GM19099 (cell line): ENCODE measurements around the gene ISM1.

Experiments
- POLR2A ChIP-seq: IDR thresholded peaks from 3 replicates; pipeline ENCODE4 v1.6.1; 2011; ENCODE audit warnings: low read depth; ENCODE audit not compliant: insufficient read length; ENCODE audit errors: extremely low read depth

ISM1 gene

DNA sequence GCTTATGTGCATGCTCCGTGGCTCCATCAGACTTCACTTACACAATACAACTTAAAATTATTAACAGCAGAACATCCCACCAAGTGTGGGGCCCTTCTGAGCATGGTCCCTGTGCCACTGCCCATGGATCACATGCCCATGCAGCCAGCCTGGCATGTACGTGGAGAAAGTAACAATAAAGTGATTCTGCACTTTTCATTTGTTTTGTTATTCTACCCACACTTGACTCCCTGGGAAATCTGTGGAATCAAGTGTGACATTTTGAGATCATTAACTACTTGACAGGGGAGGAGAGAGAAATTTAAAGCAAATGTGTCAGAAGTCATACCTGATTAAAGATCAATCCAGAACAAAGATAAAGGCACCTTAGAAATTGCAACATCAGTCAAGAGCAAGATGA is 112.0 kb downstream of the ISM1 start:
- TF ChIP-seq POLR2A: no peak

DNA sequence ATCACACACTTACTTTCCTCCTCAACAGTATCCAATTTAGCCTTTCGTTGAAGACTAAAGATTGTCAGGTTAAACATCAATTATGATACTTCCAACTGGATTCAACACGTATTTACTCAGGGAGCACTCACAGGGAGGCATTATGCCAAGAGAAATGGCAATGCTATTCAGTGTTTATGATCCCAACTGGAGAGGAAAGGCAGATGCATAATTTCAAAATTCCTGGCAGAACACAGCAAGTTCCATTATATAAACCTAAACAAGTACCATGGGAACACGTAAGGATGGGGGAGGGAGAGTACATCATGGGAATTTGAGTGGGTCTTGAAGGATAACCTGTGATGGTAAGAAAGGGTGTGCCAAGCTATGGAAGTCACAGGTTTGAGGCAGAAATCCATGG is 112.7 kb downstream of the ISM1 start:
- no peak for TF ChIP-seq POLR2A

DNA sequence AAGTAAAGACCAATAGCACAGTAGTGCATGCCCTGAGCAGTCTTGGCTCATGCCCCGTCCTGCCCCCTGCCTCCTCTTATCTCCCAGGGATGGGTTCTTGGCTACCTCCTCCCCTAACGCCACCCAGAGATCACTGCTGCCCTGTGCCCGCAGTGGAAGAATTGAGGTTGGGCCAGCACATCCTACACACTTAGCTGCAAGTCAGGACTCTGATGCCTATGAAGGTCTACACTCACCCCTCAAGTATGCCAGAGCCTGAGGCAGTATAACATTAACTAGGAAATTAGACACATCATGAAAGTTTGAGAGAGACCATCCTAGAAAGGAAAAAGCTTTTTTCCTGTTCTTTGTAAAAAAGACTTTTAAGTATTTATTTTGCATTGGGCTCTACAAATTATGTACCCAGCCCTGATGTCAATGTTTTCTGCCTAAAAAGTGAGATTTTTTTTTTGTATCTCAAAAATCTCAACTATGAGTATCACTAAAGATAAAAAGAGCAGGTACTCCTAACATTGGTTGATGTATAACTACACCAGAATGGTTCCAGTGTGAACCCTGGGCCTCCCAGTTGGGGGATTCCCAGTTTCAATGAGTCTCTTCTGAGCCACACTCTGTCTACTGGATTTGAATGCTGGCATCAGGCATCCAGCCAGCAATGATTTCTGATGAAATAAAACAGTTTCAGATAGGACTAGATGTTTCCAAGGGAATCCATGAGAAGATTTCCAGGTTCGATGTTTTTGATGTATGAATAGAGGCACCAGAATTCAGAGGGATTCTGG is 115.4 kb downstream of the ISM1 start:
- peak; percentile 8 for TF ChIP-seq POLR2A

DNA sequence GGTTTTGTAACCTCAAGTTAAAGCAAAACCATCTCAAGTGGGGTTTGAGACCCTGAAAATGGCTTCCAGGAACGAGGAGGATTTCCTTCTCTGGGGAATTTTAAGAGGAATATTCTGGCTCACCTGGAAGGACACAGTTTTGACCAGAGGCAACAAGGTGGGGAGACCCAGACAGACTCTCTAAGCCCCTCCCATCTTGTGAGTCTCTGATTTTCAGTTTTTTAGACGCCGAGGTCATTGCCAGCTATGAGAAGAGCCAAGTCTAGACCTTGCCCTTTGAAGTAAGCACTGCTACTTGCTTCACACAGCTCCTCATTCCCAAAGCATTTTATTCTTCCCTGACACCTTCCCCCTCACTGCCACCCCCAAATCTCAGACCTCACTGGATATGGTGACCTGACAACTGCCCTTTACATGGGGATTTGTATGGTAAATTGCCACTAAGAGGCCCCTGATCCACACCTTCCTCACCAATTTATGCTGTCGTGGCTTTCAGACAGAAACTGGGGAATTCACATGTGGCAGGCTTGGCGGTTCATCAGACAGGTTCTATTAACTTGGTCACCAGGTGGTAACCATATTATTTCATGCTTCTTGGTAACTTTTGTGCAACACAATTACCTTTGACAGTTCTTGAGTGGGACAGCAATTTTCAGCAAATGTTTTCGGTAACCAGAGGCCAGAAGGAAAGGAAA is 116.2 kb downstream of the ISM1 start:
- TF ChIP-seq POLR2A: no peak

DNA sequence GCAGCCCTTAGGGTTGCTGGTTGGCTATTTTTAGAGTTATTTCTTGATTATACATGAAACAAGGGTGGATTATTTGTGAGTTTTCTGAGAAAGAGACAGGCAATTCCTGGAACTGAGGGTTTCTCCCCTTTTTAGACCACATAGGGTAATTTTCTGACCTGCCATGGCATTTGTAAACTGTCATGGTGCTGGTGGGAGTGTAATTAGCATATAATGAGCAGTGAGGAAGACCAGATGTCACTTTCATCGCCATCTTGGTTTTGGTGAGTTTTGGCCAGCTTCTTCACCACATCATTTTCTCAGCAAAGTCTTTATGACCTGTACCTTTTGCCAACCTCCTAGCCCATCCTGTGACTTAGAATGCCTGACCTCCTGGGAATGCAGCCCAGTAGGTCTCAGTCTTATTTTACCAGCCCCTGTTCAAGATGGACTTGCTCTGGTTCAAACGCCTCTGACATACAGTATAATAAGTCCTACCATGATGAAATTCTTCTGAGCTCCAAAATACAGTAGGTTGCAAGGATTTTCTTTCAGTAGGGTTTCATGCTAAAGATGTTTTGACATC is 117.1 kb downstream of the ISM1 start:
- no peak for TF ChIP-seq POLR2A

DNA sequence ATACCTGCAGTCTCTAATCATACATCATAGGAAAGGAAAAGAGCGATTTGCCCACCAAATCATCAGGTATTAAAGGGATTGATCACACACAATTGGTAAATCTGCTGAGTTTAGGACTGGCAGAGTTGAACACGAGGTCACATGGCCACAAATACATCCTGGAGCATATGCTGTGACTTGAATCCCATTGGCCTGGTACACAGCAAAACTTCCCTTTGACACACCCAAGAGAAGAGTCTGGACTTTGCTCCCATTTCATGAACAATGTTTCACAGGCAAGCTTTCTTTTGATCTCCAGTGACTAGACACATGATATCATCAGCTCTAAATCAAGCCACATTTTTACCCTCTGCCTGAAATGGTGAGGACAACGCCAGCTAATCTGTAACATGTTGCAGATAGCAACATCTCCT is 117.9 kb downstream of the ISM1 start:
- TF ChIP-seq POLR2A: no peak

DNA sequence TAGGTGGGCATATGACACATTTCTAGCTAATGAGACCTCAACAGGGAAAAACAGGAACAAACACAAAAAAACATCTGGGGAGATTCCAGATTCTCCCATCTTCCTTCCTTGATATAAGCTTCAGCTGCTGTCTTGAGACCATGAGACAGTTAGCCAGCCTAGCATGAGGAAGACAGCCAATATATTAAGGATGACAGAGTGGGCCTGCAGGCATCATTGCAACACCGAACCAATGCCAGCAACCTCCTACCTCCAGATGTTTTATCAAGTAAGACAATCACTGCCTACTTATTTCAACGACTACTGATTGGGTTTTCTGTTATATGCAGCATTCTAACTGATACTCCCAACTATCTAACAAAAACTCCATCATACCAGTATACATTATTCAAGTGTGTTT is 119.0 kb downstream of the ISM1 start:
- TF ChIP-seq POLR2A: no peak

DNA sequence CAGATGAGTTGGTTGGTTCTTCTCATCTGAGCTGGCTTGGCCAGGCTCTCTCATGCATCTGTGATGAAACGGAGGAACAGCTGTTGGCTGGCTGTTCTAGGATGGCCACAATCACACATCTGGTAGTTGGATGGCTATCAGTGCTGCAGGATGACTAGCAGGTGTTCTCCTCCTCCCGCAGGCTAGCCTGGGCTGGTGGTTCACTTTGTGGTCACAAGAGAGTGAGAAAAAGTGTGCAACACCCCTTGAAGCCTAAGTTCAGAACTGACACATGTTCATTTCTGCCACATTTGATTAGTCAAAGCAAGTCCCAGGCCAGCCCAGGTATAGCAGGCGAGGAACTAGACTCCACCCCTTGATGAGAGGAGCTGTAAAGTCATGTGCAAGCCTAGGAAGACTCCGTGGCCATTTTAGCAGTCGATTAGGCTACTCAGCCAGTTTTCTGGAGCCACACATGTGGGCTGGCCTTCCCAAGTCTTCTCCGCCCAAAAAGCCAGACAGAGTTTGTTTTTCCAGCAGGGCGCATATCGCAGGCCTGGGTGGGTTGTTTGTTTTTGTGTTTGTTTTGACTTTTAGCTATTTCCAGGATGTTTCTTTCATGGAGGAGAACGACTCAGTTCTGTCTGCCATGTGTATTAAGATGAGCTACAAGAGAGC is 120.8 kb downstream of the ISM1 start:
- no peak for TF ChIP-seq POLR2A

DNA sequence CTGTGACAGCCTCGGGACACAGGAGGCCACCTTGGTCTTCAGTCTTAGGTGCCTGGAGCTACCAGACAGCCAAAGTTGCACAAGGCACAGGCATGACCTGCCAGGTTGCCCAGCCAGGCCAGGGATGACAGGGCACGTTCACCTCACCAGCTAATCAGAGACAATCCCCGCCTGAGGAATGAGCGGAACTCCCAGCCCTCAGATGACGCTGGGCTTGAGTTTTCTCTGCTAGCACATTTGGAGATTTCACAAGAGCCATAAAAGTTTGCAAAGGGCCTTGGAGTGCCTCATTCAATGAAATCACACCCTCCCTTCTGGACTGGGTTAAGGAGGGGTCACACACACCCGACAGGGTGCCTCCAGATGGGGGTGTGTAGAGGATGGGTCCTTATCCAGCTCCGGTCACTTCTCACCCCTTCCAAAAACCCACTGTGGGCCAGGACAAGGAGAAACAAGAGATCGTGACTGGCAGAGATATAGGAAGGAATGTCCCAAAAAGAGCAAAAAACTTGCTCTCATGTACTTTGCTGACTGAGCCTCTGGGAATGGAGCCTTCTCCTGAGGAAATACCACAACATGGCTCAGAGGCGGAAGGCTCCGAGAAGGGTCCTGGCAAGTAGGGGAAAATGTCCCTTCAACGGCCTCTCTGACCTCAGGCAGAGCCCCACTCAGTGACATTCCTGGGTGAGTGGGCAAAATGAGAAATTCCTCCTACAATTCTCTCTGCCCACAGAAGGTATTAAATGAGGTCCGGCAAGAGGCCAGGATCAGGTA is 121.6 kb downstream of the ISM1 start:
- TF ChIP-seq POLR2A: no peak

DNA sequence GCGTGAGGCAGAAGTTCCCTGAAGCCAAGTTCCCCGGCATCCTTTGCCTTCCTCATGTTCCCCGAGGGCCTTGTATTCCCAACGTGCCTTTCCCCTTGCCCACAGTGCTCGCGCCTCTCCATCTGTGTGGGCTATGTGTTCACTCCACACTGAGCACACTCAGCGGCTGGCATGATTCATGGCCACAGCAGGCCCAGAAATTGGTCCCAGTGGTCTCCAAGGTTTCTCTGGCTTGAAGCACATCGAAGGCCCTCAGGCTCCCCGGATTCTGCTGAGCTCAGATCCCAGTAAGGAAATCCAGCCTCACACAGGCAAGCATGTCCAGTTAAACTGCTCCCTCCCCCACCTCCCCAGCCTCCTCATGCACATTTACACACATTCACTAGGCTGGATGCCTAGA is 123.6 kb downstream of the ISM1 start:
- TF ChIP-seq POLR2A: no peak

DNA sequence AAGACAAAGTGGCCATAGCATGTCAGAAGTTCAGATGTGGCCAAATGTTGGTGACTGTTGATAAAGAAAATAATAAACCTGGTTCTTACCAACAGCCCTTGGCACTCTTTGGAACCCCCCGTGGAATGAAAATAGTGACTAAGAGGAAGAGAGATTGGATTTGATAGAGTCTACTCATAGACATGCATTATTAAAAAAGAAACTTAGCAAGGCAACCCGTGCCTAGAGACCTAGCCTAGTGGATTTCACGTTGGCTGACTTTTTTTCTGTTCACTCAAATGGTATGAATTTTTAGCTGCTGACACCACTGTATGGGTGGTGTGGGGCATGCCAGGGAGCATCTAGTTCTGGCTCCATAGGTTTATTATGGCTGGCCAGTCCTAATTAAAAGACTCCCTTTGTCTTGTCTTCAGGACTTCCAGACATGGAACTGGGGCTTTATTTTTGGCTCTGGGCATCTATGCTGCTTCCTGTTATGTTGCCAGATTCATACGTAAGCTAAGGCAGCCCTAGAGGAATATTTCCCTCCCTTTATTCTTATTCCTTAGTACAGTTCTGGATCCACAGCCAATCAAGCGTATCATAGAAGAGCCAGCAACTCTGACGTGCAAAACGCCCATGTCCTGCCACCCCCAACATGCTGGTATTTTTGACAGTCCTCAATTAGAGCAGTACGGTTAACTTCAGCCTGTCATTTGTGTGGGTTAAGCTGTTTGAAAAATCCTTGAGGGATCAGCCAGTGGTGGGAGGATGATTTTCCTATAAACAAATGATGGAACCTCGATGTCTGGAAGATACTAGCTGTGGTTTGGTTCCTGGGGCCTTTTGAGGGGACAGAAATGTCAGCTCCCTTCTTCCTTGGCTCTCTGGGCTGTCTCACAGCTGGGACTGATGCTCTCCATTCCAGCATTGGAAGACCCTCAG is 127.5 kb downstream of the ISM1 start:
- no peak for TF ChIP-seq POLR2A

DNA sequence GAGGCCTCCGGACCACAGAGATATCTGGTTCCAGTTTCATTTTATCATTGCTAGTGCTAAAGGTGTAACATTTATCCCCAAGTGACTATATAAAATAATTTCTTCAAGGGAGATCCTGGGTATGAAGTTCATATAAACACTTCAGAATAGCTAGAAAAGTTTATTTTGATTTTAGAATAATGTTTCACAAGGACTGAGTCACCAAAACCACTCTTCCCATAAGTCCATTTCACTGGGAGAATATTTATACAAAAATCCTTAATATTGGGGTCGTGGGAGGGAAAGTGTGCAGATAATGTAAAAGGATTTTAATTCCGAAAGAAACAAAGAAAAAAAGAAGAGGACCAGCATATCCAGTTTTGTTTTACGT is 128.1 kb downstream of the ISM1 start:
- no peak for TF ChIP-seq POLR2A
